Ishikawa (cell line): ENCODE results near the gene C12orf42.

ENCODE experiments used
- CEBPB ChIP-seq: IDR thresholded peaks from 2 replicates; pipeline ENCODE4 v1.6.1; 2012
- CREB1 ChIP-seq: IDR thresholded peaks from 2 replicates; pipeline ENCODE4 v1.6.1; 2012; ENCODE audit warnings: low read depth
- EGR1 ChIP-seq: IDR thresholded peaks from 2 replicates; pipeline ENCODE4 v1.6.1; 2012
- EP300 ChIP-seq: IDR thresholded peaks from 2 replicates; pipeline ENCODE4 v1.6.1; 2012; ENCODE audit warnings: borderline replicate concordance
- FOXM1 ChIP-seq: IDR thresholded peaks from 2 replicates; pipeline ENCODE4 v1.6.1; 2012; ENCODE audit warnings: low read depth, borderline replicate concordance
- MAX ChIP-seq: IDR thresholded peaks from 2 replicates; pipeline ENCODE4 v1.6.1; 2012
- NFIC ChIP-seq: IDR thresholded peaks from 2 replicates; pipeline ENCODE4 v1.6.1; 2012
- RAD21 ChIP-seq: IDR thresholded peaks from 2 replicates; pipeline ENCODE4 v1.6.1; 2012; ENCODE audit warnings: low read depth
- REST ChIP-seq: IDR thresholded peaks from 2 replicates; pipeline ENCODE4 v1.6.1; 2012; ENCODE audit warnings: low read depth, mild to moderate bottlenecking
- TAF1 ChIP-seq: IDR thresholded peaks from 2 replicates; pipeline ENCODE4 v1.6.1; 2012; ENCODE audit warnings: low read depth, mild to moderate bottlenecking
- TCF12 ChIP-seq: IDR thresholded peaks from 2 replicates; pipeline ENCODE4 v1.6.1; 2012; ENCODE audit warnings: low read depth
- TEAD4 ChIP-seq: IDR thresholded peaks from 2 replicates; pipeline ENCODE4 v1.6.1; 2012
- USF1 ChIP-seq: IDR thresholded peaks from 2 replicates; pipeline ENCODE4 v1.6.1; 2012
- YY1 ChIP-seq: IDR thresholded peaks from 2 replicates; pipeline ENCODE4 v1.6.1; 2012; ENCODE audit warnings: low read depth
- ZBTB7A ChIP-seq: IDR thresholded peaks from 2 replicates; pipeline ENCODE4 v1.6.1; 2012; ENCODE audit warnings: low read depth

C12orf42 gene

GRCh38 chr12:103455020-103455763 is 40.6 kb downstream of the C12orf42 start:
- no peak for TF ChIP-seq USF1
- TF ChIP-seq EP300, result no peak
- no peak for TF ChIP-seq MAX
- TF ChIP-seq CREB1, result no peak
- TF ChIP-seq ZBTB7A, result no peak
- TF ChIP-seq NFIC, result no peak
- no peak for TF ChIP-seq EGR1
- TF ChIP-seq FOXM1, result no peak
- no peak for TF ChIP-seq CEBPB
- no peak for TF ChIP-seq TAF1
- no peak for TF ChIP-seq YY1
- no peak for TF ChIP-seq REST
- TF ChIP-seq TCF12, result no peak
- TF ChIP-seq TEAD4, result no peak
- no peak for TF ChIP-seq RAD21

GRCh38 chr12:103444983-103445382 is 50.8 kb downstream of the C12orf42 start:
- TF ChIP-seq NFIC (no peak), FOXM1 (no peak), YY1 (no peak), EGR1 (no peak), TCF12 (no peak), MAX (no peak), EP300 (no peak), ZBTB7A (no peak), RAD21 (no peak)

GRCh38 chr12:103442822-103443221 is 52.9 kb downstream of the C12orf42 start:
- TF ChIP-seq NFIC (no peak), USF1 (no peak), EGR1 (no peak), CEBPB (no peak)

- TF ChIP-seq TCF12 (no peak), TAF1 (no peak), RAD21 (no peak), CREB1 (no peak), MAX (no peak), YY1 (no peak), REST (no peak), CEBPB (no peak), FOXM1 (no peak), EP300 (no peak), ZBTB7A (no peak), USF1 (no peak), NFIC (no peak), TEAD4 (no peak), EGR1 (no peak)
Observed at GRCh38 chr12:103442182-103442555, 53.6 kb downstream of the C12orf42 start.

- TF ChIP-seq CEBPB (no peak), MAX (no peak), NFIC (no peak), TCF12 (no peak), EGR1 (no peak), CREB1 (no peak)
Observed at GRCh38 chr12:103441437-103442181, 54.2 kb downstream of the C12orf42 start.
